AG09309 (cell line): ENCODE results near the gene IL1RAPL1.

Experiments
- DNase-seq: peaks from one replicate; pipeline ENCODE4 v3.0.0-alpha.2; 2010; ENCODE audit warnings: low read depth
- H3K4me3 ChIP-seq: 2 replicates; pipeline ENCODE4 v1.5.1; 2011; ENCODE audit warnings: mild to moderate bottlenecking, low read depth, low read length, moderate library complexity; ENCODE audit not compliant: control insufficient read depth
- TF ChIP-seq, protein P1 (sequence below): IDR thresholded peaks from 2 replicates; pipeline ENCODE4 v1.5.1; 2011; ENCODE audit warnings: mild to moderate bottlenecking, low read depth, low read length, inconsistent platforms; ENCODE audit not compliant: insufficient read depth, control insufficient read depth; ENCODE audit errors: missing control alignments

IL1RAPL1 gene

DNA sequence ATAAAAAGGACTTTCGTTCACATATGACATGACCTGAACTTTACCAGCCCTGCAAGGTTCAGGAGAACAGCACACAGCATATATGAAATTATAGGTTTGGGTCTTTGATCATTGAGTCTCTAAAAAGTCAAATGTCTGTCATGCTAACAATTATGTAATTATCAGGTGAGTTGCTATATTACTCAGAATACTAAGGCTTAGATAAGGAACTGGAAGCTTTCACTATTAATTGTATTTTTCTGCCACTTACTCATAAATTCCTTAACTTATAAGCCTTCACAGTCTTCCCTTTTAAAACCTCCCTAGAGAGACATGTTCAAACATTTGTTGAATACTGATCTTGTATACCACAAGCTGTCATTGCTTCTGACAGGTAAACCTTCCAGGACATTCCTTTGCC, 1335.4 kb downstream of the IL1RAPL1 start:
- TF ChIP-seq, protein P1, sequence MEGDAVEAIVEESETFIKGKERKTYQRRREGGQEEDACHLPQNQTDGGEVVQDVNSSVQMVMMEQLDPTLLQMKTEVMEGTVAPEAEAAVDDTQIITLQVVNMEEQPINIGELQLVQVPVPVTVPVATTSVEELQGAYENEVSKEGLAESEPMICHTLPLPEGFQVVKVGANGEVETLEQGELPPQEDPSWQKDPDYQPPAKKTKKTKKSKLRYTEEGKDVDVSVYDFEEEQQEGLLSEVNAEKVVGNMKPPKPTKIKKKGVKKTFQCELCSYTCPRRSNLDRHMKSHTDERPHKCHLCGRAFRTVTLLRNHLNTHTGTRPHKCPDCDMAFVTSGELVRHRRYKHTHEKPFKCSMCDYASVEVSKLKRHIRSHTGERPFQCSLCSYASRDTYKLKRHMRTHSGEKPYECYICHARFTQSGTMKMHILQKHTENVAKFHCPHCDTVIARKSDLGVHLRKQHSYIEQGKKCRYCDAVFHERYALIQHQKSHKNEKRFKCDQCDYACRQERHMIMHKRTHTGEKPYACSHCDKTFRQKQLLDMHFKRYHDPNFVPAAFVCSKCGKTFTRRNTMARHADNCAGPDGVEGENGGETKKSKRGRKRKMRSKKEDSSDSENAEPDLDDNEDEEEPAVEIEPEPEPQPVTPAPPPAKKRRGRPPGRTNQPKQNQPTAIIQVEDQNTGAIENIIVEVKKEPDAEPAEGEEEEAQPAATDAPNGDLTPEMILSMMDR = no peak
- no peak overlapping the region for H3K4me3 ChIP-seq
- no peak for DNase-seq

DNA sequence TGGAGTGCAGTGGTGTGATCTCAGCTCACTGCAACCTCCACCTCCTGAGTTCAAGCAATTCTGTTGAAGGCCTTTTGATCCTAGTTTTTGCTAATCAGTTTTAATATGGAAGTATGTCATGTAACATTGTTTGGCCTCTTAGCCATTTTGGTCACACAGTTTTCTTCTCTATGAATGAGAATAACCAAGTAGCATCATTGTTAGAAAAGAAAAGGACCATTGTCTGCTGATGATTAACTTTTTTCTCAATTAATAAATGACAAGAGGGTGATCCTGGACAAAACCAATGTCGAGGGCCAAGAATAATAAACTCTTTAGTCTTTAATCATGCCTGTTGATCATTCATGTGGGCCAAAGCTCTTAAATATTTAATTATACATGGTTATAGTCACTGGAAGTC, 1338.8 kb downstream of the IL1RAPL1 start:
- TF ChIP-seq, protein P1 = no peak
- H3K4me3 ChIP-seq = no peak overlapping the region
- DNase-seq = no peak

DNA sequence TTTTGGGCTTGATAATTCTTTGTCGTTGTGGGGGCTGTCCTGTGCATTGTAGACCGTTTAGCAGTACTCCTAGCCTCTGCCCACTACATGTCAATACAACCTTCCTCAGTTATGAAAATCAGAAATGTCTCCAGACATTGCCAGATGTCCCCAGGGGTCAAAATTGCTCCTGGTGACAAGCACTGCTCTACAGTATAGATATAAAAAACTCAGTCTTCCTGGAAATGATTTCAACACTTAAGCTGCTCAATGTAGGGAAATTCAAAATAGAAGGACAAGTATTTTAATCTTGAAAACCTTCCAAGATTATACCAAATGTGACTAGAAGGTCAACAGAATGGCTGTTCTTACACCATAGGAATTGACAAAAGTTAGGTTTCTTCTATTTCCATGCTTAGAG, 1339.4 kb downstream of the IL1RAPL1 start:
- no peak for DNase-seq
- H3K4me3 ChIP-seq = no peak overlapping the region
- TF ChIP-seq, protein P1 = no peak

DNA sequence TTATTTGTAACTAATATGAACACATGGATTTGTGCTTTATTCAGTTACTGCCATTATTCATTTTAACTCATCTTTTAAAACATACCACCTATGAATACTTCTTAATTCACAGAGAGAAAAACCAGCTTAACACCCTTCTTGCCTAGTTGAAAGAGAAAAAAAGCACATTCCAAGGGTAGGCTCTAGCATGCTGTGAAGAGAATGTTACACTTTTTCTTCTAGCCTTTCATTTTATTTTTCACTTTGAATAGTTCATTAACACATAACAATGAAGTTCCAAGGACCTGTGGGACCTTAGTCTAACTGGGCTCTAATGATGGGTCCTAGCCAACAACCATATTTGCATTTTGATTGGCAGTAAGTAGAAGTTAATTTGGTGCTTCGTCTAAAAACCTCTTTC, 1348.2 kb downstream of the IL1RAPL1 start:
- H3K4me3 ChIP-seq = no peak overlapping the region
- no peak for DNase-seq
- TF ChIP-seq, protein P1 = no peak

DNA sequence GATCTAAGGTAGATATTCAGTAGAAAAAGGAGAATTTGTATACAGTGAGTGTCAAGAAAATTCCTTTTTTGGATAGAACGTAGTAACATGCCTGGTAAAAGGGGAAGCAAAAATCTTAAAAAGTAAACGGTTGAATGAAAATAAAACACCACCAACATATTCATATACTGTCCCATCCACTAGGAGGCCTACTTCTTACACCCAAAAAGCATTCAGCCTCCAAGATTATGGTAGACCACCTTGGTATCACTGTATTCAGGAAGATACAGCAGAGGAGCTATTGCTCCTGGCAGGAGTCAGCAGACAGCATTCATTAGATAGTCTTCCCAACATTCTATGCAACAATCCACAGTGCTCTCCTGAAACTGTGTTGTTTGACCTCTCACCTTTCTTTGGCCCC, 1353.5 kb downstream of the IL1RAPL1 start:
- no peak overlapping the region for H3K4me3 ChIP-seq
- TF ChIP-seq, protein P1 = no peak
- no peak for DNase-seq

DNA sequence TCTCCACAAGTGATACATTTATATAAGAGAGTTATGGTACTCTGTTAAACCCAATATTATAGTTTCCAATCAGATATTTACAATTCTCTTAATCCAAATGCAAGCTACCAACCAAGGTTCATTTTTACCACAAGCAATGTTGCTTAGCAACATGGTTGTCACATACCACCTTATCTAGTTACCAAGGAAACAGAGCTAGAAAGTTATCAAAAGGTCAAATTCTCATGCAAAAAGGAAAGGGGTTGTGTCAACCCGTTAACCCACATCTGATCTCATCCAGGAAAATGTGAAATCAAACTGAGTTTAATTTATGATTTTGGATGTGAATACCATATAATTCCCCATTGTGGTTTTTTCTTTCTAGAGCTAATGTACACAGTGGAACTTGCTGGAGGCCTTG, 1354.0 kb downstream of the IL1RAPL1 start:
- TF ChIP-seq, protein P1 = no peak
- no peak for DNase-seq
- H3K4me3 ChIP-seq = no peak overlapping the region

DNA sequence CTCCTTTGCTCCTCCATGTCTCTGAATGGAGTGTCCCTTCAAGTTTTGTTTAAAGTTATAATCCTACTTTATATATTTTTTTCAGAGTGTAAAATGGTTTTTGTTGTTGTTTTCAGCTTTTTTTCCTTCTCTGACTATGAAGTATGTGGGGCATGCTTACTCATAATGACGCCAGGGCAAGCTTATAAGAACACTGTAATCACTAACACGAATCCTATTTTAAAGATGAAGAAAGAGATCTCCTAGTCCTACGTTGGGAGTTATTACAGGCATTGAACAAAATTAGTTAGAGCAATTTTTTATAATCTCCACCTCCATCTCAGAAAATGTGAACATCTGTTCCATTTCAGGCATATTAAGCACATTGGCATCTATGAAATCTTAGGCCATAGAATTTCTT, 1360.0 kb downstream of the IL1RAPL1 start:
- TF ChIP-seq, protein P1 = no peak
- no peak overlapping the region for H3K4me3 ChIP-seq
- no peak for DNase-seq
